GM19351 (cell line): Measurements from ENCODE around the gene ZNF385B.
"Not testable (repeated sequence)": the region's sequence is repeated elsewhere in the genome, so short reads cannot be mapped to it uniquely, and the experiment has no call there.

ENCODE experiments used
- ATAC-seq: cut with Tn5 transposase; IDR thresholded peaks from one replicate; pipeline ENCODE4 v1.9.1; 2021; ENCODE audit warnings: mild to moderate bottlenecking, moderate library complexity; ENCODE audit not compliant: unreplicated experiment

The ZNF385B gene

DNA sequence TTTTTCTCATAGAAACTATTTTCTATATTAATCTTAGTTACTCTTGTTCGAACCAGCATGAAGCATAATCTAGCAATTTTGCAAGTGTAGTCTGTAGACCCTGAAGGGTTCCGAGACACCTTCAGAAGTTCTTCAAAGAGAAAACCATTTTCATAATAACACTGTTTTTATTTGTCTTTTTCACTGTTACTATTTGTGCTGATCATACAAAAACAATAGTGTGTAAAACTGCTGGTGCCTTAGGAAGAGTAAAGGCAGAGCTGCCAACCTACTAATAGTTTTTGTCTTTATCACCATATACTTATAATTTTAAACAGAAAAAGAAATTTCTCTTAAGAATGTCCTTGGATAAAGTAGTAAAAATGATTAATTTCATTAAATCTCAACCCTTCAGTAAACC, 218.9 kb downstream of the ZNF385B start:
- ATAC-seq: no peak

- ATAC-seq: no peak
These were observed 224.4 kb downstream of the ZNF385B start for GRCh38 chr2:179636995-179637394.

- ATAC-seq: no peak
These were observed 225.1 kb downstream of the ZNF385B start for GRCh38 chr2:179636100-179636980.

DNA sequence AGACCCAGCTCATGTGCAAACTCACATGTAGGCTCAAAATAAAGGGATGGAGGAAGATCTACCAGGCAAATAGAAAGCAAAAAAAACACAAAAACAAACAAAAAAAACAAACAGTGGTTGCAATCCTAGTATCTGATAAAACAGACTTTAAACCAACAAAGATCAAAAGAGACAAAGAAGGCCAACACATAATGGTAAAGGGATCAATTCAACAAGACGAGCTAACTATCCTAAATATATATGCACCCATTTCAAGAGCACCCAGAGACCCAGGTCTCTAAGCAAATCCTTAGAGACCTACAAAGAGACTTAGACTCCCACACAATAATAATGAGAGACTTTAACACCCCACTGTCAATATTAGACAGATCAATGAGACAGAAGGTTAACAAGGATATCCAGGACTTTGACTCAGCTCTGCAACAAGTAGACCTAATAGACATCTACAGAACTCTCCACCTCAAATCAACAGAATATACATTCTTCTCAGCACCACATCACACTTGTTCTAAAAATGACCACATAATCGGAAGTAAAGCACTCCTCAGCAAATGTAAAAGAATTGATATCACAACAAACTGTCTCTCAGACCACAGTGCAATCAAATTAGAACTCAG, 229.5 kb downstream of the ZNF385B start:
- not testable (repeated sequence) for ATAC-seq

DNA sequence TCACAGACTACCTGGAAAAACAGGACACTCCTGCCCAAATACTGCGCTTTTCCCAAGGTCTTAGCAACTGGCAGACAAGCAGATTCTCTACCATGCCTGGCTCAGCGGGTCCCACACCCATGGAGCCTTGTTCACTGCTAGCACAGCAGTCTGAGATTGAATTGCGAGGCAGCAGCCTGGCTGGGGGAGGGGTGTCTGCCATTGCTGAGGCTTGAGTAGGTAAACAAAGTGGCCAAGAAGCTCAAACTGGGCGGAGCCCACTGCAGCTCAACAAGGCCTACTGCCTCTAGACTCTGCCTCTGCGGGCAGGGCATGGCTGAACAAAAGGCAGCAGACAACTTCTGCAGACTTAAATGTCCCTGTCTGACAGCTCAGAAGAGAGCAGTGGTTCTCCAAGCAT, 231.6 kb downstream of the ZNF385B start:
- ATAC-seq: not testable (repeated sequence)

- no peak for ATAC-seq
These were observed 235.2 kb downstream of the ZNF385B start for GRCh38 chr2:179626261-179626660.

DNA sequence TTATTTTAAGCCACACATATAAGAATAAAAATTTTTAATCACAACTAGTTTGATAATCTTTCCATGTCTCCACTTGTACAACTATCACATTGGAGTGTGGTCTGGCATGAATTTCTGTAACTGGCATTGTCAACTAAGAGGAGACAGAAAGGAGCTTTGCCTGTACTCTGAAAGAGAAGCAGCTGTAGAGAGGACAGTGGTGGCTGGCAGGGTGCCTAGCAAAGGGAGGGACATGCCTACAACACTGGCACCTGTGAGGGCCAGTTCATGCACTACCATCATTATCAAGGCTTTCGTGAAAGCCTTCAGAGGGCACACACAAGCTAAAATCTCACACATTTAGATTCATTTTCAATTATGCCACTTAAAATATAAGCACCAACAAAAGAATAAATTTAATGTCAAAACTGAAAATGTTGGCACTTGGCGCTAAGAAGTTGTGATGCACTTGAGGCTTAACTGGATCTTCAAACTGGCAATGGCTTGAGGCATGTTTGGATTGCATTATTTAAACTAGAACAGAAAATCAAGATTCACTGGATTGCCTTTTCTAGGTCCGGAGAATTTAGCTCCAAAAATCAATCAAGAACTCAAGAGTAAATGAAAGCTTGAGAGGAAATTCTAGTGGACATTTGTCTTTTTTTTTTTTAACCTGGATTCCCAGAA, 238.6 kb downstream of the ZNF385B start:
- no peak for ATAC-seq

DNA sequence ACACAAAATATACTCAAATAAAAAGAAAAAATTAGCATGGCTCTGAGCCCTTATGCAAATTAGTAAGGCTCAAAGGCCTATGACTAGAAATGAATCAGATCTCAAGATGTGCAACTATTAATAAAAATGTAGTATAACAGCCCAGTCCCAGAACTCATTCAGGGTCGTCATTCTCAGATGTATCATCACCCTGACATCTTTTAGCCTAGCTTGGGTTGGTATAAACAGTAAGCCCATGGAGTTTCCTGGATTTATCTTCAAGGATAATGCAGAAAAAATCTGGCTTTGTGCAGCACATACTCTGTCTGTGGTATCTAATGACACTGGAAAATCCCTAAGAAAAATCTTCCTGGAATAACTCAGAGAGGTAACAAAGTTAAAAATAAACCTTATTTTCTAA, 239.3 kb downstream of the ZNF385B start:
- ATAC-seq: no peak

GRCh38 chr2:179619947-179620467, 241.4 kb downstream of the ZNF385B start:
- no peak for ATAC-seq

- ATAC-seq: no peak
These were observed 247.3 kb downstream of the ZNF385B start for GRCh38 chr2:179614121-179614520.

- no peak for ATAC-seq
These were observed 247.7 kb downstream of the ZNF385B start for GRCh38 chr2:179613701-179614100.

GRCh38 chr2:179613299-179613651, 248.1 kb downstream of the ZNF385B start:
- ATAC-seq: no peak

- ATAC-seq: no peak
These were observed 248.7 kb downstream of the ZNF385B start for GRCh38 chr2:179612591-179613298.

GRCh38 chr2:179612108-179612507, 249.3 kb downstream of the ZNF385B start:
- ATAC-seq: no peak

DNA sequence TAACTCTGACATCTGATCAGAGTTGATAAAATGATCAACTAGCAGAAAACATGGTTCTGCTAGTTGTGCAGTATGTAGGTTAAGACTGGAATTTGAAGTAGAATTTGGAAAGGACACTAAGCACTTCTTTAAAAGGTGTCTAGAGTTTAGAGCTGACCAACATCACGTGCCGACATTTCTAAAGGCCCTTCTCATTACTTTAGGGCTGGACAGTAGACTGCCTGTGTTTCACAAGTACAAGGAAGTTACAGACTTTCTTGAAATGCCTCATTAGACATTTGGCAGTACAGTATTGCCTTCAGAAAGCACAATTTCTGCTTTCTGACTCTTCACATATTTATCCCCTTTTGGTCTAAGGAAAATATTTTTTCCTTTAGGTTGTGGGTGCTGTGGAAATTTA, 255.3 kb downstream of the ZNF385B start:
- ATAC-seq: no peak

DNA sequence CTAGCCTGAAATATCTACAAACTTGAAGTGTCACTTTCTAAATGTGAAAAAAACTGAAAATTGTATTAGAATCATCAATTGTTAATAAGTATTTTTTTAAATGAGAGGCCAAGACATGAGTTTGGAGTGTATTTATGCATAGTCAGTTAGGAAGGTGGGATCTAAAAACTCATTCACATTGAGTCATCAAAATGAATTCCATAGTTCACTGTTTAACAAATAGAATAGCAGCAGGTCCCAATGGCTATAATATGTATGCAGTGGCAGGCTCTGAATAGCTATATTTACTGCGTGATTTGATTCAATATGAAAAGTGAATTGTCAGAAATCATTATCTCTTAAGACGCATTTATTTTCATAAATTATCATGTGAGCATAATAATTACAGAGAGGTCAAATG, 256.1 kb downstream of the ZNF385B start:
- no peak for ATAC-seq

- no peak for ATAC-seq
These were observed 256.8 kb downstream of the ZNF385B start for GRCh38 chr2:179604598-179604997.

- no peak for ATAC-seq
These were observed 259.0 kb downstream of the ZNF385B start for GRCh38 chr2:179602452-179602851.

DNA sequence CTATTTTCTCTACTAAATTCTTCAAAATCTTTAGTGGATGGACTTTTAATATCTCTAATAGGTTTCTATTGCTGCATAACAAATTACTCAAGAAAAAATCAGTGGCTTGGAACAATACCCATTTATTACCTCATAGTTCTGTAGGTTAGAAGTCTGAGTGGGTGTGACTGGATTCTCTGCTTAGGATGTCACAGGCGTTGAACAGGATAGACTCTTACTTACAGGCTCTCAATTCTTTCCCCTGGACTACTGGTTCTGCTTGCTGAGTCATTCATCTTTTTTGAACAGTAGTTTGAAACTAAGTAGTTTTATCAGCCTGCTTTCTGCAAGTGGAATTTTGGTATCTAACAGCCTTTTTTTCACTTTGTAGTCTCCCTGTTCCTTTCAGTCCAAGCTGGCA, 265.4 kb downstream of the ZNF385B start:
- ATAC-seq: no peak

- no peak for ATAC-seq
These were observed 266.1 kb downstream of the ZNF385B start for GRCh38 chr2:179595284-179595683.
